Effector memory CD4-positive, alpha-beta T cell (primary cell): ENCODE data around the gene ERVK3-1.
"Not testable (repeated sequence)": the region's sequence is repeated elsewhere in the genome, so short reads cannot be mapped to it uniquely, and the experiment has no call there.

ENCODE experiments used
- DNase-seq, 3 donors: peaks; one replicate each; pipeline ENCODE4 v3.0.0-alpha.2; 2020
- H3K27ac ChIP-seq: 2 replicates; pipeline ENCODE4 v1.7.0; 2013; ENCODE audit warnings: mild to moderate bottlenecking, low read length, moderate library complexity; ENCODE audit not compliant: insufficient read depth, poor library complexity, severe bottlenecking
- H3K27me3 ChIP-seq: replicated peaks from 2 replicates; pipeline ENCODE4 v1.7.0; 2013; ENCODE audit warnings: mild to moderate bottlenecking, low read length; ENCODE audit not compliant: insufficient read depth, control insufficient read depth, poor library complexity, severe bottlenecking
- H3K36me3 ChIP-seq: 2 replicates; pipeline ENCODE4 v1.7.0; 2013; ENCODE audit warnings: mild to moderate bottlenecking, low read length, moderate library complexity; ENCODE audit not compliant: control insufficient read depth, insufficient read depth
- H3K4me1 ChIP-seq: 2 replicates; pipeline ENCODE4 v1.7.0; 2013; ENCODE audit warnings: low read length, mild to moderate bottlenecking; ENCODE audit not compliant: control insufficient read depth, insufficient read depth, poor library complexity, severe bottlenecking
- H3K4me3 ChIP-seq: 2 replicates; pipeline ENCODE4 v1.7.0; 2013; ENCODE audit warnings: low read length, low read depth, mild to moderate bottlenecking; ENCODE audit not compliant: insufficient read depth, poor library complexity, severe bottlenecking
- H3K9me3 ChIP-seq: 2 replicates; pipeline ENCODE4 v1.7.0; 2013; ENCODE audit warnings: mild to moderate bottlenecking, low read length, moderate library complexity; ENCODE audit not compliant: control insufficient read depth
- total RNA-seq, 3 donors: gene quantifications; one replicate each; lab custom pipeline; 2026; lab: John Stamatoyannopoulos, UW

Gene ERVK3-1
- 73.8 to 107 (median 78.7) reads per million in 3 donors for total RNA-seq

- peak; percentile 89 to 94 (median 91) for DNase-seq
- peak within 1 kb of the TSS; percentile 88 for H3K27ac ChIP-seq
- no peaks in the 10 kb centered on the region for H3K4me1 ChIP-seq
- H3K9me3 ChIP-seq: no peaks in the 10 kb centered on the region
- peaks cover 18% of the 10 kb centered on the region for H3K36me3 ChIP-seq
- H3K4me3 ChIP-seq: peak within 1 kb of the TSS; percentile 79
- no peaks in the 10 kb centered on the region for H3K27me3 ChIP-seq
These were observed at the start of gene ERVK3-1 for GRCh38 chr19:58305065-58305931. ERVK3-1 (plus strand) TSS chr19:58305377; CDS start chr19:58312169, 6,792 bp downstream.

DNA sequence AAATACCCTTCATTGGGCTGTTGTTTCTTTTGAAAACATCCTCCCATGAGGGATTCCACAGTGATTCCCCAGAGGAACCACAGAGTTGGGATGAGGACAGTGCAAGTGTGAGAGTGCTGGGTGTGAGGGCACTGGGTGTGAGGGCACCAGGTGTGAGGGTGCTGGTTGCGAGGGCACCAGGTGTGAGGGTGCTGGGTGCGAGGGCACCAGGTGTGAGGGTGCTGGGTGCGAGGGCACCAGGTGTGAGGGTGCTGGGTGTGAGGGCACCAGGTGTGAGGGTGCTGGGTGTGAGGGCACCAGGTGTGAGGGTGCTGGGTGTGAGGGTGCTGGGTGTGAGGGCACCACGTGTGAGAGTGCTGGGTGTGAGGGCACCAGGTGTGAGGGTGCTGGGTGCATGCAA is 46.9 kb upstream of the ERVK3-1 start:
- Histone ChIP-seq H3K36me3 (peaks cover 72% of the 10 kb centered on the region), H3K9me3 (peaks cover 90% of the 10 kb centered on the region)
- H3K27ac ChIP-seq, H3K4me1 ChIP-seq, H3K27me3 ChIP-seq, DNase-seq, H3K4me3 ChIP-seq: not testable (repeated sequence)

- Histone ChIP-seq H3K36me3 (peaks cover 65% of the 10 kb centered on the region), H3K4me1 (no peaks in the 10 kb centered on the region), H3K4me3 (no peak overlapping the region), H3K9me3 (peaks cover 85% of the 10 kb centered on the region), H3K27ac (no peak overlapping the region), H3K27me3 (no peaks in the 10 kb centered on the region)
- no peak for DNase-seq
These were observed 43.6 kb upstream of the ERVK3-1 start for GRCh38 chr19:58261600-58261967.

DNA sequence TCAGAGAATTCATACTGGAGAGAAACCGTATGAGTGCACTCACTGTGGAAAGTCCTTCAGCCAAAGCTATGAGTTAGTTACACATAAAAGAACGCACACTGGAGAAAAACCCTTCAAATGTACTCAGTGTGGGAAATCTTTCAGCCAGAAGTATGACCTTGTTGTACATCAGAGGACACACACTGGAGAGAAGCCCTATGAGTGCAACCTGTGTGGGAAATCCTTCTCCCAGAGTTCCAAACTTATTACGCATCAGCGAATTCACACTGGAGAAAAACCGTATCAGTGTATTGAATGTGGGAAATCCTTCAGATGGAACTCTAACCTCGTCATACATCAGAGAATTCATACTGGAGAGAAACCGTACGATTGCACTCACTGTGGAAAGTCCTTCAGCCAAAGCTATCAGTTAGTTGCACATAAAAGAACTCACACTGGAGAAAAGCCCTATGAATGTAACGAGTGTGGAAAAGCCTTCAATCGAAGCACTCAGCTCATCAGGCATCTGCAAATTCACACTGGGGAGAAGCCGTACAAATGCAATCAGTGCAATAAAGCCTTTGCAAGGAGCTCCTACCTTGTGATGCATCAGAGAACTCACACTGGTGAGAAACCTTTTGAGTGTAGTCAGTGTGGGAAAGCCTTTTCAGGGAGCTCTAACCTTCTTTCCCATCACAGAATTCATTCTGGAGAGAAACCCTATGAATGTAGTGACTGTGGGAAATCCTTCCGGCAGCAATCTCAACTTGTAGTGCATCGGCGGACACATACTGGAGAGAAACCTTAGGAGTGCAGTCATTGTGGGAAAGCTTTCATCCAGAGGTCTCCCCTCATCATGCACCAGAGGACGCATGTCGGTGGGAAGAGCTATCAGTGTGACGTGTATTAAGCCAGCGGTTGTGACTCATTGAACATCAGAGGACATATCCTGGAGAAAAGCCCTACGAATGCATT is 42.9 kb upstream of the ERVK3-1 start:
- H3K27ac ChIP-seq: no peak overlapping the region
- no peak for DNase-seq
- H3K4me3 ChIP-seq: no peak overlapping the region
- H3K9me3 ChIP-seq: peaks cover 86% of the 10 kb centered on the region
- H3K4me1 ChIP-seq: no peaks in the 10 kb centered on the region
- no peaks in the 10 kb centered on the region for H3K27me3 ChIP-seq
- peaks cover 64% of the 10 kb centered on the region for H3K36me3 ChIP-seq

DNA sequence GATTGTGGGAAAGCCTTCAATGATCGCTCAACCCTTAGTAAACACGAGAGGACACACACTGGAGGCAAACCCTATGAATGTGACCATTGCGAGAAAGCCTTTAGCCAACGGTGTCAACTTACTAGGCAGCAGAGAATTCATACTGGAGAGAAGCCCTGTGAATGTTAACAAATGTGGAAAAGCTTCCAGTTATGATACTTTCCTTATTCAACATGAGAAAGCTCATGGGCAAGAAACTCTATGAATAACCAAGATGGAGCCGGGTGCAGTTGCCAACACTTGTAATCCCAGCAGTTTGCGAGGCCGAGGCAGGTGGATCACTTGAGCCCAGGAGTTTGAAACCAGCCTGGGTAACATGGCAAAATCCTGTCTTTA is 42.3 kb upstream of the ERVK3-1 start:
- Histone ChIP-seq H3K4me3 (no peak overlapping the region), H3K9me3 (peaks cover 80% of the 10 kb centered on the region), H3K27me3 (no peaks in the 10 kb centered on the region), H3K36me3 (peaks cover 60% of the 10 kb centered on the region), H3K27ac (no peak overlapping the region), H3K4me1 (no peaks in the 10 kb centered on the region)
- no peak for DNase-seq

- H3K4me3 ChIP-seq: no peak overlapping the region
- H3K4me1 ChIP-seq: no peaks in the 10 kb centered on the region
- peaks cover 67% of the 10 kb centered on the region for H3K9me3 ChIP-seq
- peaks cover 42% of the 10 kb centered on the region for H3K36me3 ChIP-seq
- no peak overlapping the region for H3K27ac ChIP-seq
- DNase-seq: no peak
- H3K27me3 ChIP-seq: no peaks in the 10 kb centered on the region
These were observed 40.1 kb upstream of the ERVK3-1 start for GRCh38 chr19:58265100-58265499.

DNA sequence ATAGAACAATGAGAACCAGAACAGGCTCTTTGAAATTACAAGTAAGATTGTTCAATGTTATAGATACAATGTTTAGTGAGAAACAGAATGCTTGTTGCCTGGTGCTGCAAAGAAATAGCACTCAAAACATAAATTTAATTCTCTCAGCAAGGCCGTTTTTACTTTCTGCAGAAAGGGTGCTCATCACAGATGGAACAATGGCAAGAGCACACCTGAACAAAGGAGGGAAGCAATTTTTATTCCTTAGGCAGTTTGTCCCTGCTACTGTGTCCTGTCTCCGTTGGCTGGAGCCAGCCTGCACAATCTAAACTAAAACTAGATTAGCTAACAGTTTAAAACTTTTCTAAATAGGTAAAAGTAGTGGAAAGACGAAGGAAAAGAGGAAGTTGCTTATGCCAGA is 36.8 kb upstream of the ERVK3-1 start:
- Histone ChIP-seq H3K4me3 (no peak overlapping the region), H3K36me3 (peaks cover 16% of the 10 kb centered on the region)
- DNase-seq: no peak

GRCh38 chr19:58274771-58275201 is 30.4 kb upstream of the ERVK3-1 start:
- no peak overlapping the region for H3K4me3 ChIP-seq
- H3K36me3 ChIP-seq: peaks cover 16% of the 10 kb centered on the region
- H3K9me3 ChIP-seq: peaks cover 16% of the 10 kb centered on the region
- no peak for DNase-seq
- no peaks in the 10 kb centered on the region for H3K27me3 ChIP-seq
- H3K4me1 ChIP-seq: peaks cover 5% of the 10 kb centered on the region
- no peak overlapping the region for H3K27ac ChIP-seq

More for the DNA sequence above, 36.8 kb upstream of the ERVK3-1 start:
- no peaks in the 10 kb centered on the region for H3K27me3 ChIP-seq
- no peaks in the 10 kb centered on the region for H3K4me1 ChIP-seq
- peaks cover 43% of the 10 kb centered on the region for H3K9me3 ChIP-seq
- no peak overlapping the region for H3K27ac ChIP-seq

DNA sequence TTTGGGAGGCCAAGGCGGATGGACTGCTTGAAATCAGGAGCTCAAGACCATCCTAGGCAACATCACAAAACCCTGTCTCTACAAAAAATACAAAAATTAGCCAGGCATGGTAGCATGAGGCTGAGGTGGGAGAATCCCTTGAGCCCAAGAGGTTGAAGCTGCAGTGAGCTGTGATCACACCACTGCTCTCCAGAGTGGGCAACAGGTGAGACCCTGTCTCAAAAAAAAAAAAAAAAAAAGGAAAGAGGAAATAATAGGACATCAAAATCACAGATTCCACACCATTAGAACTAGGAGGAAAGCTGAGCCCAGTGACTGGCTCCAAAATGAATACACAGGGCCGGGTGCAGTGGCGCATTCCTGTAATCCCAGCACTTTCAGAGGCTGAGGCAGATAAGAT is 29.6 kb upstream of the ERVK3-1 start:
- Histone ChIP-seq H3K27ac (no peak overlapping the region), H3K4me1 (peaks cover 6% of the 10 kb centered on the region), H3K9me3 (peaks cover 15% of the 10 kb centered on the region), H3K4me3 (no peak overlapping the region), H3K27me3 (no peaks in the 10 kb centered on the region), H3K36me3 (peaks cover 16% of the 10 kb centered on the region)
- DNase-seq: no peak
